Choroid plexus epithelial cell (primary cell): ENCODE measurements around the gene NHERF2.
"Not testable (repeated sequence)": the region's sequence is repeated elsewhere in the genome, so short reads cannot be mapped to it uniquely, and the experiment has no call there.

Experiments used
- DNase-seq: peaks from one replicate; pipeline ENCODE4 v3.0.0-alpha.2; 2010; ENCODE audit warnings: low read depth
- H3K4me3 ChIP-seq: 2 replicates; pipeline ENCODE4 v1.5.1; 2011; ENCODE audit warnings: low read depth, mild to moderate bottlenecking, control low read depth, low read length, moderate library complexity
- TF ChIP-seq, protein P1 (sequence below): conservative IDR thresholded peaks from 2 replicates; pipeline ENCODE4 v1.5.1; 2011; ENCODE audit warnings: low read depth, mild to moderate bottlenecking, control low read depth, inconsistent platforms, low read length, moderate library complexity

The NHERF2 gene

DNA sequence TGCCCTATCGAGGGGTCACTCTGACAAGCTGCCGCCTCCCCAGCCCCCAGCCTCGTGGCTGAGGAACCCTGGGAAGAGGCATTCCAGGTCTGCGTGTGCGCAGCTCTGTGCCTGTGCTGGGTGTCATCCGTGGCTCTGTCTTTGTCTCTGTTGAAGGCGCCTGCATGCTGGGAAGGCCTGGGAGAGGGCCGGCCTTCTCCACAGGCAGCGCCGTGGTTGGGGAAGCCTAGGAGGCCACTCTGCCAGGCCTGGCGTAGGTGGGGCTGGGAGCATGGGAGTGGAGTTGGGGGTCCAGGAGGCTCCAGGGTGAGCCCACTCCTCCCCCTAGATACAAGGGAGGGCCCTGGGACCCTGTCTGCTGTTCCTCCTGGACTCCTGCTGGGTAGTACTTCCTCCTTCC is 3.3 kb downstream of the NHERF2 start:
- DNase-seq, result no peak
- H3K4me3 ChIP-seq, result no peak overlapping the region
- TF ChIP-seq, protein P1, sequence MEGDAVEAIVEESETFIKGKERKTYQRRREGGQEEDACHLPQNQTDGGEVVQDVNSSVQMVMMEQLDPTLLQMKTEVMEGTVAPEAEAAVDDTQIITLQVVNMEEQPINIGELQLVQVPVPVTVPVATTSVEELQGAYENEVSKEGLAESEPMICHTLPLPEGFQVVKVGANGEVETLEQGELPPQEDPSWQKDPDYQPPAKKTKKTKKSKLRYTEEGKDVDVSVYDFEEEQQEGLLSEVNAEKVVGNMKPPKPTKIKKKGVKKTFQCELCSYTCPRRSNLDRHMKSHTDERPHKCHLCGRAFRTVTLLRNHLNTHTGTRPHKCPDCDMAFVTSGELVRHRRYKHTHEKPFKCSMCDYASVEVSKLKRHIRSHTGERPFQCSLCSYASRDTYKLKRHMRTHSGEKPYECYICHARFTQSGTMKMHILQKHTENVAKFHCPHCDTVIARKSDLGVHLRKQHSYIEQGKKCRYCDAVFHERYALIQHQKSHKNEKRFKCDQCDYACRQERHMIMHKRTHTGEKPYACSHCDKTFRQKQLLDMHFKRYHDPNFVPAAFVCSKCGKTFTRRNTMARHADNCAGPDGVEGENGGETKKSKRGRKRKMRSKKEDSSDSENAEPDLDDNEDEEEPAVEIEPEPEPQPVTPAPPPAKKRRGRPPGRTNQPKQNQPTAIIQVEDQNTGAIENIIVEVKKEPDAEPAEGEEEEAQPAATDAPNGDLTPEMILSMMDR, result no peak

DNA sequence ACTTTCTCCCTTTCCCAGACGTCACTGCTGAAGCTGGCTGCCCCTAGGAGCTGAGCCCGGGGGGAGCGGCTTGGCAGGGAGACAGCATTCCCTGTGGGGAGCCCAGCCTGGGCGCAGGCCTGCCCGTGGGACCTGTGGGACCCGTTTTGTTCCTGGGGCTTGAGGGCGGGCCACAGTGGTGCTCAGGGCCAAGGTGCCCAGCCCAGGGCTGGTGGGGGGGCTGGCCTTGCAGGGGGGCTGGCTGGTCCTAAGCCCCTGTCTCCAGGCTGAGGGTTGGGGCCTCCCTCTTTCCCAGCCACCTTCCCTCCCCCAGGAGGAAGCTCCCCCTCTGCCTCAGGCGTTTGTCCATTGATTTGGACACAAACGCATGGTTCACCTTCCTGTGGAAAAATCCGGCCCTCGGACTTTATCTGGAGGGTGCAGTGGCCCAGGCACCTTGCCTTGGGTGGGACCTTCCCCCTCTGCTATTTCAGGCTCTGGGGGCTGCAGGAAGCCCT is 4.4 kb downstream of the NHERF2 start:
- no peak overlapping the region for H3K4me3 ChIP-seq
- TF ChIP-seq, protein P1, result no peak
- DNase-seq, result no peak

DNA sequence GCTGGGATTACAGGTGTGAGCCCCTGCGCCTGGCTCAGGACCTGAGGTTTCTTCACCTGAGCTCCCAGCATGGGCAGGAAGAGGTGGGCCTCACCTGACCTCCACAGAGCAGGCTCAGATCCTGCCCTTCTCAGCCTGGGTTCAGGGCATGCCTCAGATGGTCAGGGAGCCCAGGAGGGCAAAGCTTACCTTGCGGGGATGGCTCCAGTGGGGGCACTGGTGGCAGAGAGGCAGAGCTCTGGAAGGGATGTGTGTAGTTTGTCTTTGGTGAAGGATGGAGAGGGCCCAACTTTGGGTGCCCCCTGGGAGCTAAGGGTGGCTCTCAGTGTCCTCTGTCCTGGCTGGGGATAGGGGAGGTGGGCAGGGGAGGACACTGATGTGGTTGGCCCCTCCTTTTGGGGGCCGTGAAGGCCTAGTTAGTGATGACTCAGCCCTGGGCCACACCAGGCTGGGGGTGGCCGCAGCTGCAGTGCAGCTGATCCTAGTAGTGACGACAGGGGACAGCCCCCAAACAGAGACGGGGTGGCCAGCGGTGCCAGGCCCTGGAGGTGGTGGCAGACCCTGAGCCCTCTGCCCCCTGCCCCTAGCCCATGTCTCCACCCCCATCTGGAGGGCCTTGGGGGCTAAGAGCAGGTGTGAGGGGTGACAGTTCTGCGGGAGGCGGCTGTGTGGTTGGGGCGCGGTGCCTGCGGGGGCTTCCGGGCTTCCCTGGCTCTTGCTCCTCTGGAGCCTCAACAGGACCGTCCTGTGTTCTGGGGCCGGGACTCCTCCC is 5.8 kb downstream of the NHERF2 start:
- no peak overlapping the region for H3K4me3 ChIP-seq
- no peak for DNase-seq
- TF ChIP-seq, protein P1, result no peak

DNA sequence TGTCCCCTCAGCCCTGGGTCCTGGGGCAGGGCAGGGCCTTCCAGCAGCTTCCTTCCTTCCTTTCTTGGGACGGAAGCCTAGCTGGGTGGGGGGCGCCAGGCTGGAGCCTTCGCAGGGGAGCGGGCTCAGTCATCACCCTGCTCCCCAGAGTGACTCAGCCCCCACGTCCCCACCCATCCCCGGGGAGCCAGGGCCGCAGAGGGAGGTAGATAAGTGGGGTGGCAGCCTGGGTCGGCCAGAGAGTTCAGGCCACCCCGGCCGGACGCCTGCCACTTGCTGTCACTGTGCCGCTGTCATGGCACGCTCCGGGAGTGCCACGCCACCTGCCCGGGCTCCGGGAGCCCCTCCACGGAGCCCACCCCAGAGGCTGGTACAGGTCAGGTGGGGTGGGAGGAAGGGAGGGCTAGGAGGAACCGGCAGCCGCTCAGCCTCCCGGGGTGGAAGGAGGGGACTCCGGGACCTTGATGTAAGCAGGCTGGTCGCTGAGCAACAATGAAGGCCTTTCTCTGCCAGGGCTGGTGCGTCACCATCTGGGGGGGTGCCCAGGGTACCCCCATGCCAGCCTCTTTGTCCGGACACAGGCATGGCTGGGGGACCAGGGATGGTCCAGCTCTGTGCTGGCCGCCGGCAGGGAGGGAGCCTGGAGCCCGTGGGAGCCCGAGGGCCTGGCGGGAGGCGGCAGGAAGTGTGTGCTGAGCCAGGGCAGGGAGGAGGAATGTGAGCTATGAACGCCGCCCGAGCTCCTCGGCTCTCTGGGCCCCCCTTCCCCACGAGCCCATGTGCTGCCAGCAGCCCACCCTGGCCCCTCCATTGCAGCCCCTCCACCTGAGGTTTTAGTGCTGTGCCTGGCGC is 6.6 kb downstream of the NHERF2 start:
- peak; percentile 77 for DNase-seq
- TF ChIP-seq, protein P1, result no peak
- H3K4me3 ChIP-seq, result peak overlapping the region; percentile 32

DNA sequence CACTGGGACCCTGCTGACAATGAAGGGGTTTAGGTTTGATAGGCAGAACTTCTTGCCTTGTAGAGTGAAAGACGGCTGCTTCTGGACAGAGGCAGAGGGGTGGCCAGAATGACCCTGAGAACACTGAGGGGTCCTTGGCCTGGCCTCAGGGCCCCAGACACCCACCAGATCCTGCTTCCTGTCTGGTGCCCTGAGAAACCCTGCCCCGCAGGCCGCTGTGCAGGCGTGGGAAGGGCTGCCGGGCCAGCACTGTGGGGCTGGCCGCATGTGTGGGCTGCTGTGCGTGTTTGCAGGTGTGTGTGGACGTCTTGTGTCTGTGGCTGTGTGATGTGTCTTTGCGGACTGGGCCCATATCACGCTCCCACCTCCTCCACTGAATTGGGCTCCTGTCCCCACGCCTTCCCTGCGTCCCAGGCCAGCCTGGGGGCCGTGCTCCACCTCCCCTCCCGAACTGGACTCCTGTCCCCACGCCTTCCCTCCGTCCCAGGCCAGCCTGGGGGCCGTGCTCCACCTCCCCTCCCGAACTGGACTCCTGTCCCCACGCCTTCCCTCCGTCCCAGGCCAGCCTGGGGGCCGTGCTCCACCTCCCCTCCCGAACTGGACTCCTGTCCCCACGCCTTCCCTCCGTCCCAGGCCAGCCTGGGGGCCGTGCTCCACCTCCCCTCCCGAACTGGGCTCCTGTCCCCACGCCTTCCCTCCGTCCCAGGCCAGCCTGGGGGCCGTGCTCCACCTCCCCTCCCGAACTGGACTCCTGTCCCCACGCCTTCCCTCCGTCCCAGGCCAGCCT is 7.4 kb downstream of the NHERF2 start:
- peak overlapping the region; percentile 32 for H3K4me3 ChIP-seq
- DNase-seq, result not testable (repeated sequence)

DNA sequence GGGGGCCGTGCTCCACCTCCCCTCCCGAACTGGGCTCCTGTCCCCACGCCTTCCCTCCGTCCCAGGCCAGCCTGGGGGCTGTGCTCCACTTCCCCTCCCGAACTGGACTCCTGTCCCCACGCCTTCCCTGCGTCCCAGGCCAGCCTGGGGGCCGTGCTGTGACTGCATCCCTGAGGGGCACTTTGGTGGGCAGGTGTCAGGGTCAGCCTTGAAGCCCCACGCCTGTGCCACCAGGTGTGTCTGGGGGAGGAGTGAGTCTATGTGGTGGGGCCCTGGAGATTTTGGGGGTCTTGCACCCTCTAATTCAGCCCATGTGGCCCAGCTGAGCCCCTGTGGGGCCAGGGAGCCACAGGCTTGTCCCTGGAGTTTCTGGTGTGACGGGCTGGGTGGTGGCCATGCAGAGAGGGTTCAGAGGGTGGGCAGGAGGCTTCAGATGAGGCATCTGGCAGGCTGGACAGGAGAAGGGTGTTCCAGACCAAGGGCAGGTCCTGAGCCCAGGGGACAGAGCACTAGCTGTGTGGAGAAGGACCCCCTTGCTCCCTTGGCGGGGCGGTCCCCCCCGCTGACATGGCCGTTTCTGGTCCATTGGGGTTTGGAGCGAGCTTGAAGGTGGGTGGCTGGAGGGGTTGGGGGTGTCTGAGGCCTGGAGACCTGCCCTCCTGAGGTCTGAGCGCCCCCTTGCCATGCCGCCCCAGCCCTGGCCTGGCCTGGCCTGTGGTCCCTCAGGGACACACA is 8.2 kb downstream of the NHERF2 start:
- no peak for DNase-seq
- TF ChIP-seq, protein P1, result no peak
- H3K4me3 ChIP-seq, result no peak overlapping the region
